CD4-positive, alpha-beta T cell treated with Interleukin-17A for 1 hour (primary cell): ENCODE data around the gene PRKCB.
"Not testable (repeated sequence)": the region's sequence is repeated elsewhere in the genome, so short reads cannot be mapped to it uniquely, and the experiment has no call there.

Experiments
- DNase-seq: peaks from one replicate; pipeline ENCODE4 v3.0.0-alpha.2; 2020

The PRKCB gene

DNA sequence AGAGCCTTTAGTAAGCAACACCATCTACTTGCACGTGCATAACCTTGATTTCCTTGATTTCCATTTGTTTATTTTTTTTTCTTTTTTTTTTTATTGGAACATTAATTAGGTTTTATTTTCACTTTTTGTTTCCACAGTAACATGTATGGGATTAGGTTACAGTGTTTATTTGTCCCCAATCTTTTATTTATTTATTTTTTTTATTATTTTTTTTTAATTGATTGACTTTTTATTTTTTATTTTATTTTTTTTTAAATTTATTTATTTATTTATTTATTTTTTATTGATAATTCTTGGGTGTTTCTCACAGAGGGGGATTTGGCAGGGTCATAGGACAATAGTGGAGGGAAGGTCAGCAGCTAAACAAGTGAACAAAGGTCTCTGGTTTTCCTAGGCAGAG lies 272.3 kb downstream of the PRKCB start:
- not testable (repeated sequence) for DNase-seq

GRCh38 chr16:24111724-24112302 lies 276.0 kb downstream of the PRKCB start:
- DNase-seq = no peak

DNA sequence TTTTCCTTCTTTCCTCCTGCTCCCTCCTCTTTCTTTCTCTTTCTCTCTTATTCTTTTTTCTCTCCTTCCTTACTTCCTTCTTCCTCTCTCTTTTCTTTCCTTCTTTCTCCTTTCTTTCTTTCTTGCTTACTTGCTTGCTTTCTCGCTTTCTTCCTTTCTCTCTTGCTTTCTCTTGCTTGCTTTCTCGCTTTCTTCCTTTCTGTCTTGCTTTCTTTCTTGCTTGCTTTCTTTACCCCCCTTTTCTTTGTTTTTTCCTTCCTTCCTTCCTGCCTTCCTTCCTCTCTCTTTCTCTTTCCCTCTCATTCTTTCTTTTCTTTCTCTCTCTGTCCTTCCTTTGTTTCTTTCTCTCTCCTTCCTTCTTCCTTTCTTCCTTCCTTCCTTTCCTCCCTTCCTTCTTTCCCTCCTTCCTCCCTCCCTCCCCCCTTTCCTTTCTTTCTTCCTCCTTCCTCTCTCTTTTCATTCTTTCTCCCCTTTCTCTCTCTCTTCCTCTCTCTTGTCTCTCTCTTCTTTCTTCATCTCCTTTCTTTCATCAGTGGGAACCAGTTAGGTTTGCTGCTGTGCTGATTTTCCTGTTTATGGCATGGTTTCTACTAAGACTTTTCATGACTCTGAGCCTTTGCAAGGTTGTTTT lies 277.4 kb downstream of the PRKCB start:
- no peak for DNase-seq

DNA sequence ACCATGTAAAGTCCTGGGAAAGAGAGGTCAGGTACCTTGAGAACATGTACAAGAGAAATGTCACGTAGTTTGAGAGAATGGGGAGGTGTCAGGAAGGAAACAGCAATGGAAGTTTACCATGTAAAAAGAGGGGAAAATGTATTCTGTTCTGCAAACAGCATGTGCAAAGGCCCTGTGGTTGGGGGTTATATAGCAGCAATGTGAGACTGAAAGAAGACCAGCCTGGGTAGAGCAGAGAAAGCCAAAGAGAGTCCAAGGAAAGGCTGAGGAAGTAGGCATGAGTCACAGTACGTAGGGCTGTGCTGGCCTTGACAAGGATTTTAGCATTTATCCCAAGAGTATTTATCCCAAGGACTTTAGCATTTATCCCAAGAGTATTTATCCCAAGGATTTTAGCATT lies 279.1 kb downstream of the PRKCB start:
- no peak for DNase-seq

GRCh38 chr16:24116046-24116776 lies 280.4 kb downstream of the PRKCB start:
- DNase-seq = no peak

DNA sequence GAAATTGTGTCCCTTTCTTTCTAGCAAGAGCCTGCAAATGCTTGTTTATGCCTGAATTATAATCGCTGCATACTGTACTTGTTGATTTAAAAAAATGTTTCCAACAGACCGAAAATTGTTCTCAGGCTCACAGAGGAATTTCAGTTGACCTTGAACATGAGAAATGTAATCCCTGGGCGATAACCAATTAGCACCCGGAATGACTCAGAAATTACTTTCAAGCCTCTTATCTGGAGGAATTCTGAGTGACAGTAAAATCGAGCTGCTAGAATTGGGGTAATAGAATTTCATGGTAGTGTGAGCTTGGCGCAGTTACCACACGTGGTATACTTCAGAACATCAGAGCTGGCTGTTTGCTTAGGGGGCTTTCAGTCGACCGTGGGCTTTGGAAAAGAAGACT lies 281.2 kb downstream of the PRKCB start:
- no peak for DNase-seq

DNA sequence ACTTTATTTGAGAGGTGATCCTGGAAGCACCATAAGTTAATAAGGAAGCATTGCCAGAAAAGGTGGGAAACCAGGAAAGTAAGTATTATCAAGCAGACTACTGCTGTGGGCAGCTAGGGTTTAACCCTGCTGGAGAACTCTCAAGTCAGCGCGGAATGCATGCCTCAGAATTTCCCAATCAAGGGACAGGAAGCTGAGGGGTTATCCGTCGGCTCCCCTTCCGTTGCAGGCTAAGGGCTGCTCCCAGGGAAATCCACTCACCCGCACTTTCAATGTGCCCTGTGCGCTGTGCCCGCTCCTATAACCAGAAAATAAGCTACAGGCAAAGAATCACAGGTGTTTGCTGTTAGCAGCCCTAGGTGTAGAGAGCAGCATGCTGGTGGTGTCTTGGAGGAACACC lies 281.9 kb downstream of the PRKCB start:
- DNase-seq = no peak

DNA sequence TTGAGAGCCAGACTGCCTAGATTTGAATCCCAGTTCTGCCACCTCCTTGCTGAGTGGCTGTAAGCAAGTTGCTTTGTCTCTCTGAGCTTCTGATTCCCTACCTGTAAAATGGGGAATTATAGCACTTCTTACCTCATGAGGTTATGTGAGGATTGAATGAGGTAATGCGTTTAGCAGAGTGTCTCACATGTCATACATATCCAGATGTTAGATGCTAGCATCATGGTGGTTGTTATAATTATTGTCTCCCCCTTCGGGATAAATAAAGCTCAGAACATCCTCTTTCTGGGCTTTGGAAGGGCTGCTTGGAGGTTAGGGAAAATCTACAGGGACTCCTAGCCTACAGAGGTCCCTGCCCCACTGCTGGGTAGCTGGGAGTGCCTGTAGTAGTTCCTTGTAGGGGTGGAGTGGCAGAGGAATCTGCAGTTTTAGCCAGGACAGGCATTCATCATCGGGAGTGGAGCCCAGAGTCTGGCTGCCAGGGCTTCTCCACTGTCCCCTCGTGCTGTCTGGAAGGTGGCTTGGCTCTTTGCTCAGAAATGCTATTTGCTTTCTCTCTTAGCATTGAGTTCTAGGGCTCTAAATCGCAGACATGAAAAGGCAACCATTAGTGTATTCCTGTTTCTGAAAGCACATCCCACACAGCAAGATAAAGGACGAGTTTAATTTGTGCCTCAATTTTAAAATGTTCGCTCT lies 282.5 kb downstream of the PRKCB start:
- no peak for DNase-seq

DNA sequence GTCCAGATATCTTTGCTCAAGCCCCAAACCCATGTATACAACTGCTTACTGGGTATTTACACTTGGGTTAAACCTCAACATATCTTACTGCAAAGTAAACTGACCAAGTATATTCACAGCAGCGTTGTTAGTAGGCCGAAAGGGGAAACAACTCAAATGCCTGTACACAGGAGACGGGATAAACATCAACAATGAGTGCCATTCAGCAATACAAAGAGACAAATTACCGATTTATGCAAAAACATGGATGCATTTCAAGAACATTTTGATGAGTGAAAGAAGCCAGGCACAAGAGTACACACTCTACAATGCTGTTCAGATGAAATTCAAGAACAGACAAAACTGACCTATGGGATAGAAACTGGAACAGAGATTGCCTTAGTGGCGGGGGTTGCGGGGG lies 284.0 kb downstream of the PRKCB start:
- DNase-seq = no peak

DNA sequence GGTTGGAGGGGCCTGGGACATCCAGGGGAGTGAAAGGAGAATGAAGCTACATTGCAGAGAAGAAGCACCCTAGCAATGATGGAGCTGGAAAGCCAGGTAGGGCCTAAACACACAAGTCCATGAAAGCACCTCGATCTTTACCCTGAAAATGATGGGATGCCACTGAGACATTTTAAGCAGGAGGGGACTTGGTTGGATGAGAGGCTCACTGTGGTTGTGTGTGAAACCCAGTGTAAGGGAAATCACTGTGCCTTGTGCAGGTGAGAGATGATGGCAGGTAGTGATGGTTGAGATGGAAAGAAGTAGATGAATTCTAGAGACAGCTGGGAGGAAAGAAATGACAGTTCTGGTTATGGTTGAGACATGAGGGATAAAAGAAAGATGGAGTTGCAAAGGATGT lies 287.5 kb downstream of the PRKCB start:
- DNase-seq = no peak

GRCh38 chr16:24124291-24124690 lies 288.5 kb downstream of the PRKCB start:
- no peak for DNase-seq

DNA sequence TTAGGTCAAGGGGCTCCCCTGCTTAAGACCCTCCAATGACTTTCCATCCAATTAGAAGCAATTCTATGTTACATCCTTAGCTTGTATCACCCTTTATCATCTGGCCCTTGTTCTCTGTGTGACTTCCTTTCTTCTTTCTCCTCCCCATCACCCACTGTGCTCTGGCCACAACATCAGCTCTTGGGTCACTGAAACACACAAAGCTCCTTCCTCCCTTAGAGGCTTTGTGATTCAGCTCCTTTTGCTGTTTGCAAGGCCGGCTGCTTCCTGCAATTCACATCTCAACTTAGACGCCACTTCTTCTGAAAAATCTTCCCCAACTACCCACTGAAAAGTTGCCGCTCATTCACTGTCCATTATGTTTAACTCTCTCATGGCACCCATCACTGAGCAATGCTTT lies 289.4 kb downstream of the PRKCB start:
- no peak for DNase-seq

DNA sequence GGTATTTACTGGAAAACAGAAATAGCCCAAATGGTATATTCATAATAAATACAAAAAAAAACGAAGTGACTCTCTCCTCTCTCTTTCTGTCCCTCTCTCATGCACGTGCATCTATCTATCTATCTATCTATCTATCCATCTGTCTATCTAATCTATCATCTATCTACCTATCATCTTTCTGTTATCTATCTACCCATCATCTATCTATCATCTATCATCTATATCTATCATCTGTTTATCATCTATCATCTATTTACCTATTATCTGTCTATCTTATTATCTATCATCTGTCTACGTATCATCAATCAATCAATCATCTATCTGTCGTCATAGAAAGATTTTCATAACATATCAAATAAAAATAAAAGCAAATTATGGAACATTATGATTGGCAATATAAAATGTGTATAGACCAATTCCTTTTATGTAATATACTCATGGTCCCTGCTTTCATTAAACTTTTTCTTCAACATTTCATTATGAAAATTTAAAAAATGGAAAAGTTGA lies 293.7 kb downstream of the PRKCB start:
- DNase-seq = no peak

DNA sequence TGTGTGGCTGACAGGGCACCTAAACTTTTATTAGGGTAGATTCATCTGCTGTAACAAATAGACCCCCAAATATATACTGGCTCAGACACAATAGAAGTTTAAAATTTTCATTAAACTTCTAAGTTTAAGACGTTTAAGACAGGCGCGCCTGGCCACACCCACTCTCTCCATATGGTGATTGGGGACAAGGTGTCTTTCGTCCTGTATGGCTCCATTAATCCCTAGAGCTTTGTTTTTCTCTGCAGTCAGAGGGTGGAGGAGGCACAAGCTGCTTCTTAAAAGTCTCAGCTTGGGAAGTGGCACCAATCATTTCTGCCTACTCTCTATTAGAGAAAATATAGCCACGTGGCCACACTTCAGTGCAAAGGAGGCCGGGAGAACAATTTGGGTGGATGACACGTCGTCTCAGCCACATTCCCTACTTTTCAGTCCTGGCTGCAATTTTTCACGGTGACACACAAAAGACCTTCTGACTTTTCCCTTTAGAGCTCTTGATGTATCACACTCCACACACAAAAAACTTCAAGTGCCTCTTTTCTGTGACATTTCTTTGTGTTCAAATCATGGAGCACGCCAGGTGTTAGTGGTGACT lies 294.8 kb downstream of the PRKCB start:
- DNase-seq = no peak

DNA sequence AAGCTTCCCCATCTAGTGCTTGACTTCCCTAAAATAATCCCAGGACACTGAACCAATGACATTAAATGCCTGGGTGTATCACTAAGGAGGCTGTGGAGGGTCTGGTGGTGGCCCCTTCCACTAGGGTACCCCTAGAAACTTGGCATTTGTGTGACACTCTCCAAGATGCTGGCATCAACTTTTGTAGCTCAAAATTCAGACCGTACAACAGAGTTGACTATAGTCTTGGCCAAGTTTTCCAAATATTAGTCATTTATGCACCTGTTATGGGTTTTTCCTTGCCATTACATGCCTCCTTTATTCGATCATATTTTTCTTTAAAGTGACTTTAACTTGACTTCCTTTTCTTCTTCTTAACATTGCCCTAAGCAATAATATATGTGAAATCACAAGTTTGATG lies 295.5 kb downstream of the PRKCB start:
- DNase-seq = no peak

GRCh38 chr16:24132048-24132796 lies 296.4 kb downstream of the PRKCB start:
- DNase-seq = no peak

DNA sequence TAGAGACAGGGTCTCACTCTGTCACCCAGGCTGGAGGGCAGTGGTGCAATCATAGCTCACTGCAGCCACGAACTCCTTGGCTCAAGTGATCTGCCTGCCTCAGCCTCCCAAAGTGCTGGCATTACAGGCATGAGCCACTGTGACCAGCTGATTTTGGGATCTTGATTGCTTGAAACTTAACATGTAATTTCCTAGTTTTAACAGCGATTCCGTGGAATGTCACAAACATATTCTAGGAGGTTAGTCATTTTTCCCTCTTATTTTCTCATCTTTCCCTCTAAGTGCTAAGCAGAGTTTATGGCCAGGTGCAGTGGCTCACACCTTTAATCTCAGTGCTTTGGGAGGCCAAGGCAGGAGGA lies 297.0 kb downstream of the PRKCB start:
- no peak for DNase-seq

- DNase-seq = no peak
Measured at GRCh38 chr16:24135624-24136565, 300.1 kb downstream of the PRKCB start.

DNA sequence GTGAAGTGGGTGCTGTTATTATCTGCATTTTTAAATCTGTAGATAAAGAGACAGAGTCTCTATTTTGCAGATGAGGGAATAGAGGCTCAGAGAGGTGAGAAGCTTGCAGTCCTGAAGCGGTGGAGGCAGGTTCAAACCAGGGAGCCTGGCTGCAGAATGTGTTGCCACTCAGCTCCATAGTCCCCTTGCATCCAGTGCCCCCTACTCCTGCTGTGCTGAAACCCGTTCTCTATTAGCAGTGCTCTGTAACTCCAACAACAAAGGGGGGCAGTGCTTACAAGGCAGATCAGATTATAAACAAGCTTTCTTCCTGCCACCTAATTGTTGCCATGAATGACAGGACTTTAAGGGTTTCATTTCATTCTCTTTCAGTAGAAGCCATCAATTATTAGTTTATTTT lies 302.2 kb downstream of the PRKCB start:
- DNase-seq = no peak

DNA sequence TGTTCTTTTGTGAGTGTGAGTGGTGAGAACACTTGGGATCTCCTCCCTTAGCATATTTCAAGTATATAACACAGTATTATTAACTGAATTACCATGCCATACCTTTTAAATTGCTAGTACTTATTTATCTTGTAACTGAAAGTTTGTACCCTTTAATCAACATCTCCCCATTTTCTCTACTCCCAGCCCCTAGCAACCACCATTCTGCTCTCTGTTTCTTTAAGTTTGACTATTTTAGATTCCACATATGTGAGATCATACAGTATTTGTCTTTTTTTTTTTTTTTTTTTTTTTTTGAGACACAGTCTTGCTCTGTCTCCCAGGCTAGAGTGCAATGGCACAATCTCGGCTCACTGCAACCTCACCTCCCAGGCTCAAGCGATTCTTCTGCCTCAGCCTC lies 302.8 kb downstream of the PRKCB start:
- no peak for DNase-seq

- DNase-seq = no peak
Measured at GRCh38 chr16:24139282-24139681, 303.5 kb downstream of the PRKCB start.
